ENCODE data around the gene CLDN1. TPM values are rescaled to one million over a fixed set of nuclear protein-coding genes. Genes with fewer than 3 reads are reported as not detected.

Gene CLDN1
- total and polyA plus RNA-seq, 10 of the 15 experiments (the other 5 are each of a cell fraction or from before 2014, with no cell fraction given), result 3.4 to 22.8 (median 8.5) TPM

DNA sequence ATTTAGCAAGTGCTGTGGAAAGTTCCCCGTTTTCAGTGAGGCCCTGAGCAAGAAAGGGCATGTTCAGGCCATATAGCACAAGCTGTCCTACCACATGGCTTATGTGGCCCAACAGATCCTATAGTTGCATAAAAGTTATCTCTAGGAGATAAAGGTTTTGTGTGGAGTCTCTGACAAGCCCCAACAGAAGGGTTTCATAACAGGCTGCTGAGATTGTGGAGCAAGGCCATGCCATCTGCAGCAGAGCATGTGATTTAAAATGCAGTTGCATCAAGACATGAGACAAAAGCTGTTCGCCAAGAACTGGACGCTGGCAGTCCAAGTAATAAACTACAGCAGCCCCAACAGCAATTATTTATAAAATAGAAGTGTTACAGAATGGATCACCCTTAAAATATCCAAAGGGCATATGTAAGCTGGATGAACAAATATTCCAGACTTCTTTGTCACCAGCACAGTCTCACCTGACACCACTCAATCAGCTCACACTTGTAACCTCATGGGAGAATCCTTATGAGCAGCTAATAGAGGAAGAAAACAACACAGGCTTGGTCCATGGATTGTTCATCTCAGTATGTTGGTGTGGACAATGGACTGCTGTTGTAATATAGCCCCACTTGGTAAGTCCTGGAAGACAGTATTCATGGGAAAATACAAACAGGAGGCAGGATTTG is 14.4 kb upstream of the CLDN1 start:
- RAD21 ChIA-PET (ENCODE audit: unreplicated experiment), result interaction anchor here (1.5 to 3.0 kb wide), 6 partner anchors 11 to 111 kb away, joined by 4 to 23 read pairs (median 6); no protein-coding TSS in a partner anchor
- TF ChIP-seq, protein P1, sequence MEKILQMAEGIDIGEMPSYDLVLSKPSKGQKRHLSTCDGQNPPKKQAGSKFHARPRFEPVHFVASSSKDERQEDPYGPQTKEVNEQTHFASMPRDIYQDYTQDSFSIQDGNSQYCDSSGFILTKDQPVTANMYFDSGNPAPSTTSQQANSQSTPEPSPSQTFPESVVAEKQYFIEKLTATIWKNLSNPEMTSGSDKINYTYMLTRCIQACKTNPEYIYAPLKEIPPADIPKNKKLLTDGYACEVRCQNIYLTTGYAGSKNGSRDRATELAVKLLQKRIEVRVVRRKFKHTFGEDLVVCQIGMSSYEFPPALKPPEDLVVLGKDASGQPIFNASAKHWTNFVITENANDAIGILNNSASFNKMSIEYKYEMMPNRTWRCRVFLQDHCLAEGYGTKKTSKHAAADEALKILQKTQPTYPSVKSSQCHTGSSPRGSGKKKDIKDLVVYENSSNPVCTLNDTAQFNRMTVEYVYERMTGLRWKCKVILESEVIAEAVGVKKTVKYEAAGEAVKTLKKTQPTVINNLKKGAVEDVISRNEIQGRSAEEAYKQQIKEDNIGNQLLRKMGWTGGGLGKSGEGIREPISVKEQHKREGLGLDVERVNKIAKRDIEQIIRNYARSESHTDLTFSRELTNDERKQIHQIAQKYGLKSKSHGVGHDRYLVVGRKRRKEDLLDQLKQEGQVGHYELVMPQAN (conservative IDR thresholded peaks at IDR 0.05), result no peak
- no peak for TF ChIP-seq HCFC1 (IDR thresholded peaks at IDR 0.05; ENCODE audit: low read length)
- TF ChIP-seq TBL1XR1 (IDR thresholded peaks at IDR 0.05; ENCODE audit: low read depth, low read length), result no peak
- TF ChIP-seq EP300 (IDR thresholded peaks at IDR 0.05; ENCODE audit: borderline replicate concordance in 1 of 2, control insufficient read depth in 1 of 2, low read depth in 2 of 2, low read length in 2 of 2), result no peak
- no peak for TF ChIP-seq IKZF2 (IDR thresholded peaks at IDR 0.05)
- no peak for TF ChIP-seq LARP7 (IDR thresholded peaks at IDR 0.05)
- TF ChIP-seq BHLHE40 (IDR thresholded peaks at IDR 0.05; ENCODE audit: borderline replicate concordance in 1 of 2, low read depth in 2 of 2, low read length in 1 of 2), result no peak
- no peak for TF ChIP-seq TCF7 (IDR thresholded peaks at IDR 0.05; ENCODE audit: borderline replicate concordance)
- no peak for TF ChIP-seq SIN3A (IDR thresholded peaks at IDR 0.05; ENCODE audit: low read depth, low read length)
- no peak overlapping the region for H3K9ac ChIP-seq (ENCODE audit: control insufficient read depth, insufficient read depth, low read length)
- H3K36me3 ChIP-seq (ENCODE audit: control insufficient read depth in 2 of 2, insufficient read depth in 2 of 2, low read length in 1 of 2), result no peaks in the 10 kb centered on the region
- no peaks in the 10 kb centered on the region; the same call in 2 of the 3 replicates for H3K9me3 ChIP-seq (replicated peaks; ENCODE audit: control insufficient read depth, insufficient read depth, low read length)
- H3K27me3 ChIP-seq (replicated peaks in 1 of 2; ENCODE audit: control insufficient read depth in 2 of 2, insufficient read depth in 2 of 2, low read length in 1 of 2), result no peaks in the 10 kb centered on the region
- no peak overlapping the region for H2AFZ ChIP-seq (ENCODE audit: control insufficient read depth, low read depth, low read length)
- H3K79me2 ChIP-seq (ENCODE audit: control insufficient read depth, insufficient read depth, low read length), result no peaks in the 10 kb centered on the region
- no TSS peak for BruUV-seq (replicated peaks)
- DNase-seq (ENCODE audit: low read depth, low spot score) (no peak), ATAC-seq (no peak), FAIRE-seq (no peak)
- CTCF ChIA-PET, result interaction anchor here (0.6 to 3.2 kb wide), 9 partner anchors 8 to 120 kb away, joined by 3 to 21 read pairs (median 10); partner anchors contain the start of gene CLDN1
- 26% methylated on average over 3 of the region's 3 CpGs for WGBS (ENCODE audit: insufficient coverage, insufficient replicate concordance, low lambda C conversion rate, missing lambda C conversion rate)
- H4K20me1 ChIP-seq (ENCODE audit: control insufficient read depth, insufficient read depth), result no peaks in the 10 kb centered on the region
- no peak overlapping the region for H3K4me2 ChIP-seq (ENCODE audit: control insufficient read depth, insufficient read depth)
- in situ Hi-C loops (cut with MboI) (no loop called here), intact Hi-C loops (cut with micrococcal nuclease; ENCODE audit: unreplicated experiment) (no loop called here)
- SMC1A ChIA-PET (ENCODE audit: uncharacterized antibody, unreplicated experiment), result interaction anchor here (0.9 to 4.3 kb wide), 16 partner anchors 8 to 126 kb away, joined by 3 to 22 read pairs (median 6); no protein-coding TSS in a partner anchor
- POLR2A ChIA-PET, result interaction anchor here (0.6 to 1.0 kb wide), 4 partner anchors 8 to 35 kb away, joined by 3 to 4 read pairs (median 3); no protein-coding TSS in a partner anchor
- H3K27ac ChIP-seq (ENCODE audit: control insufficient read depth, insufficient read depth), result no peak overlapping the region
- no peaks in the 10 kb centered on the region for H3K4me1 ChIP-seq (ENCODE audit: control insufficient read depth, insufficient read depth, low read length)
- no peak overlapping the region for H3K4me3 ChIP-seq

Data from GM12878 (cell line).